ENCODE data around the gene NPY. TPM values are rescaled to one million over a fixed set of nuclear protein-coding genes. Genes with fewer than 3 reads are reported as not detected.

NPY gene
- total RNA-seq, 1 experiment from 2014 or later: not detected

DNA sequence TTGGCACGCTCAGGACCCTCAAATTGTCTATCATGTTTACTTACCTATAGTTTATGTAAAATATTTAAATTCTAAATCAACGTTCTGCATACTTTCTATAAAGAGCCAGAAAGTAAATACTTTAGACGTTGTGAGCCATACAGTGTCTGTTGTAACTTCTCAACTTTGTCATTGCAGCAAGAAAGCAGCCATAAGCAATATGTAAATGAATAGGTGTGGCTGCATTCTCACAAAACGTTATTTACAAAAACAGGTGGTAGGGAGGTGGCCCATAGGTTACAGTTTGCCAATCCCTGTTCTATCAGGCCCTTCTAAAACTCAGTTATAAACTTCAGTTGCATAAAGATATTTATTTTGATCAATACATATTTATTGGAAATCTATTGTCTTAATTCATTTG is 12.1 kb upstream of the NPY start:
- intact Hi-C loops (cut with micrococcal nuclease): no loop called here
- H3K4me3 Mint-ChIP-seq (ENCODE audit: unreplicated experiment): no peak overlapping the region
- ChIA-PET POLR2A (no interaction called here), CTCF (no interaction called here)
- no peaks in the 10 kb centered on the region for H3K4me1 Mint-ChIP-seq (ENCODE audit: insufficient read depth, unreplicated experiment)
- BruUV-seq (replicated peaks): no TSS peak
- no peak for TF ChIP-seq CTCF (IDR thresholded peaks at IDR 0.05; ENCODE audit: unreplicated experiment)
- no peak overlapping the region for H3K27ac Mint-ChIP-seq (ENCODE audit: low read depth, unreplicated experiment)
- no peak for DNase-seq (ENCODE audit: unreplicated experiment)
- H3K27me3 Mint-ChIP-seq (ENCODE audit: insufficient read depth, unreplicated experiment): no peaks in the 10 kb centered on the region
- H3K36me3 Mint-ChIP-seq (ENCODE audit: insufficient read depth, unreplicated experiment): no peaks in the 10 kb centered on the region
- no peaks in the 10 kb centered on the region for H3K9me3 Mint-ChIP-seq (ENCODE audit: unreplicated experiment)

- ChIA-PET CTCF (interaction anchor here (0.6 to 1.1 kb wide), 4 partner anchors 10 to 102 kb away, joined by 3 to 5 read pairs (median 3); no protein-coding TSS in a partner anchor), POLR2A (no interaction called here)
- no peak overlapping the region for H3K27ac Mint-ChIP-seq (ENCODE audit: low read depth, unreplicated experiment)
- no peaks in the 10 kb centered on the region for H3K4me1 Mint-ChIP-seq (ENCODE audit: insufficient read depth, unreplicated experiment)
- intact Hi-C loops (cut with micrococcal nuclease): no loop called here
- H3K27me3 Mint-ChIP-seq (ENCODE audit: insufficient read depth, unreplicated experiment): no peaks in the 10 kb centered on the region
- DNase-seq (ENCODE audit: unreplicated experiment): no peak
- no peak for TF ChIP-seq CTCF (IDR thresholded peaks at IDR 0.05; ENCODE audit: unreplicated experiment)
- BruUV-seq (replicated peaks): no TSS peak
- H3K36me3 Mint-ChIP-seq (ENCODE audit: insufficient read depth, unreplicated experiment): no peaks in the 10 kb centered on the region
- no peaks in the 10 kb centered on the region for H3K9me3 Mint-ChIP-seq (ENCODE audit: unreplicated experiment)
- no peak overlapping the region for H3K4me3 Mint-ChIP-seq (ENCODE audit: unreplicated experiment)
Observed at GRCh38 chr7:24279512-24279911, 4.5 kb upstream of the NPY start.

DNA sequence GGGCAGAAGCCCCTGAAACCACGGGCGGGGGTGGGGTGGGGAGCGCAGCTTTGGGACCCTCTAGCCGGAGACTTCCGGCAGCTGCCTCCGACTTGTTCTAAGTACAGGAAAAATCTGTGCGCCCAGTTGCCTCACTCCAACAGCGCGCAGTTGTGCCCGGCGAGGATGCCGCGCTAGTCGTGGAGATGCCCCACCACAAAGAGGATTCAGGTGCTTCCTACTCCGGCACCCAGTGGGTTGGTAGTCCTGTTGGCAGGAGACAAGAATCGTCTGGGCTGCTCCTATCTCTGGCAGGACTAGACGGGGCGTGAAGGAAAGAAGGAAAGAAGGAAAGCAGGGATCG is 465 bp upstream of the NPY start:
- H3K27me3 Mint-ChIP-seq (ENCODE audit: insufficient read depth, unreplicated experiment): peaks cover 13% of the 10 kb centered on the region
- ChIA-PET POLR2A (no interaction called here), CTCF (interaction anchor here (0.6 to 1.0 kb wide), 3 partner anchors 98 to 815 kb away, joined by 3 to 5 read pairs (median 3); no protein-coding TSS in a partner anchor)
- H3K4me3 Mint-ChIP-seq (ENCODE audit: unreplicated experiment): no peak overlapping the region
- TF ChIP-seq CTCF (IDR thresholded peaks at IDR 0.05; ENCODE audit: unreplicated experiment): no peak
- DNase-seq (ENCODE audit: unreplicated experiment): no peak
- no peaks in the 10 kb centered on the region for H3K9me3 Mint-ChIP-seq (ENCODE audit: unreplicated experiment)
- intact Hi-C loops (cut with micrococcal nuclease): no loop called here
- BruUV-seq (replicated peaks): no TSS peak
- H3K36me3 Mint-ChIP-seq (ENCODE audit: insufficient read depth, unreplicated experiment): no peaks in the 10 kb centered on the region
- H3K4me1 Mint-ChIP-seq (ENCODE audit: insufficient read depth, unreplicated experiment): no peaks in the 10 kb centered on the region
- H3K27ac Mint-ChIP-seq (ENCODE audit: low read depth, unreplicated experiment): no peak overlapping the region

GRCh38 chr7:24284699-24285506 is 913 bp downstream of the NPY start:
- POLR2A ChIA-PET: no interaction called here
- BruUV-seq (replicated peaks): no TSS peak

More at GRCh38 chr7:24284699-24285506, 913 bp downstream of the NPY start:
- no peak for DNase-seq (ENCODE audit: unreplicated experiment)
- no peak for TF ChIP-seq CTCF (IDR thresholded peaks at IDR 0.05; ENCODE audit: unreplicated experiment)
- H3K27ac Mint-ChIP-seq (ENCODE audit: low read depth, unreplicated experiment): no peak overlapping the region
- intact Hi-C loops (cut with micrococcal nuclease): no loop called here
- no peaks in the 10 kb centered on the region for H3K36me3 Mint-ChIP-seq (ENCODE audit: insufficient read depth, unreplicated experiment)
- peaks cover 14% of the 10 kb centered on the region for H3K27me3 Mint-ChIP-seq (ENCODE audit: insufficient read depth, unreplicated experiment)
- H3K4me3 Mint-ChIP-seq (ENCODE audit: unreplicated experiment): no peak overlapping the region
- CTCF ChIA-PET: interaction anchor here (0.6 kb wide), 1 partner anchor 272 kb away, joined by 3 read pairs; no protein-coding TSS in a partner anchor
- no peaks in the 10 kb centered on the region for H3K9me3 Mint-ChIP-seq (ENCODE audit: unreplicated experiment)
- peaks cover under 1% of the 10 kb centered on the region for H3K4me1 Mint-ChIP-seq (ENCODE audit: insufficient read depth, unreplicated experiment)

All from MCF 10A (cell line).